GM12873 (cell line): Measurements from ENCODE around the gene DDIT4.
A peak's percentile ranks its signal among the peaks of the same experiment; 100 is the strongest.

ENCODE experiments used
- CTCF ChIP-seq: IDR thresholded peaks from 2 replicates; pipeline ENCODE4 v1.5.1; 2012; ENCODE audit warnings: low read depth, mild to moderate bottlenecking, moderate library complexity, low read length, control low read depth; ENCODE audit not compliant: insufficient read depth; ENCODE audit errors: missing control alignments

Gene DDIT4

GRCh38 chr10:72297805-72298591 lies 24.3 kb downstream of the DDIT4 start:
- TF ChIP-seq CTCF, result peak; percentile 2

GRCh38 chr10:72298592-72299519 lies 25.1 kb downstream of the DDIT4 start:
- no peak for TF ChIP-seq CTCF

- no peak for TF ChIP-seq CTCF
Measured at GRCh38 chr10:72303424-72304128, 29.9 kb downstream of the DDIT4 start.

GRCh38 chr10:72306215-72306760 lies 32.6 kb downstream of the DDIT4 start:
- TF ChIP-seq CTCF, result no peak

- no peak for TF ChIP-seq CTCF
Measured at GRCh38 chr10:72308320-72308987, 34.7 kb downstream of the DDIT4 start.

- no peak for TF ChIP-seq CTCF
Measured at GRCh38 chr10:72309290-72310240, 35.8 kb downstream of the DDIT4 start.
